Right lobe of liver (tissue), 4 donors: ENCODE measurements around the gene TMEM207.

Experiments used
- CTCF ChIP-seq, 4 donors: fragments of 200-600 bp in 3 of 4; fragments of 450-650 bp in 1 of 4; IDR thresholded peaks; one replicate each; pipeline versions ENCODE4 v1.5.1 to v1.8.0; 2016 to 2022; ENCODE audit warnings: antibody characterized with exemption in 4 of 4, mild to moderate bottlenecking in 2 of 4
- POLR2A ChIP-seq: fragments of 450-650 bp; IDR thresholded peaks from one replicate; pipeline ENCODE4 v1.6.1; 2017; ENCODE audit warnings: antibody characterized with exemption, mild to moderate bottlenecking
- donor health status: DM: no; HTN: no; CAD: no.
- donor health status: DM: no; HTN: no; CAD: no.
- donor health status: DM: no; HTN: yes; CAD: no.

GRCh38 chr3:190495354-190495753 is 45.7 kb upstream of the TMEM207 start:
- TF ChIP-seq CTCF (IDR thresholded peaks at IDR 0.05) (no peak), POLR2A (no peak)
